Rectal smooth muscle tissue (tissue), 1 donor: ENCODE results near the gene PPP1R12C.

Experiments used
- H3K27ac ChIP-seq: one replicate; pipeline ENCODE4 v1.7.0; 2013; ENCODE audit warnings: low read depth, low read length, inconsistent platforms
- H3K27me3 ChIP-seq: one replicate; pipeline ENCODE4 v1.7.0; 2013; ENCODE audit warnings: low read length; ENCODE audit not compliant: control insufficient read depth, insufficient read depth
- H3K36me3 ChIP-seq: one replicate; pipeline ENCODE4 v1.7.0; 2013; ENCODE audit warnings: low read length; ENCODE audit not compliant: control insufficient read depth, insufficient read depth
- H3K4me1 ChIP-seq: one replicate; pipeline ENCODE4 v1.7.0; 2013; ENCODE audit warnings: low read length; ENCODE audit not compliant: control insufficient read depth, insufficient read depth
- H3K4me3 ChIP-seq: one replicate; pipeline ENCODE4 v1.7.0; 2013; ENCODE audit warnings: low read length
- H3K9ac ChIP-seq: one replicate; pipeline ENCODE4 v1.7.0; 2013; ENCODE audit warnings: low read length

PPP1R12C gene

DNA sequence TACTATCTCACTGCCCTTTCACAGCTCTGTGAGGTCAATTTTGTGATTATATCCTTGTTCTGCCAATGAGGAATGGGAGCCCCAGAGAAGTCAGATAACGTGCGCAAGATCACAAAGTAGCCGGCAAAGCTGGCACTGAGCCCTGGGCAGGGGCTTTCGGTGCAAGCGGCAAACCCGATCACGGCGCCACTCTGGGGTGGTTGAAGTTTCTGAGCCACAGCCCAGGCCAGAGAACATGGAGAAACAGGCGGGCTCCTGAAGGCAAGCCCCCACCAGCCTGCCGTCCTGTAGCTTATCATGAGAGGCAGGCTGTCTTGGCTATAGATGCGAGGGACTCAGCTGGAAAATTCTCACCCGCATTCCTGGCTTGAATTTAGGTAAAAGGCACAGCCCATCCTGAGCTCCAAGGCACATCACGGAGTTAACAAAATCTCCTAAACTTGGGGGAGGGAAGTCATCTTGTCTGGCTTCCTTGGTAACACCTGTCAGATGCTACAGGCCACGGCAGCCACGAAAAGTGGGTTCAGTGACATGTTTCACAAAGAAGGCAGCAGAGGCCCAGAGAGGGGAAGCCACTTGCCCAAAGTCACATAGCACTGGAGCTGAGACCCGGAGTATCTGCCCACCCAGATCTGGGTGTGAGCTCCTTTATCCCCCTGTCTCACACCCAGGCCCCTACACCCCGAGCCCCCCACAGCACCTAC is 19.1 kb upstream of the PPP1R12C start:
- H3K27ac ChIP-seq, result no peak overlapping the region
- H3K9ac ChIP-seq, result no peak overlapping the region
- H3K27me3 ChIP-seq, result peaks cover 16% of the 10 kb centered on the region
- no peaks in the 10 kb centered on the region for H3K4me1 ChIP-seq
- no peak overlapping the region for H3K4me3 ChIP-seq
- no peaks in the 10 kb centered on the region for H3K36me3 ChIP-seq

DNA sequence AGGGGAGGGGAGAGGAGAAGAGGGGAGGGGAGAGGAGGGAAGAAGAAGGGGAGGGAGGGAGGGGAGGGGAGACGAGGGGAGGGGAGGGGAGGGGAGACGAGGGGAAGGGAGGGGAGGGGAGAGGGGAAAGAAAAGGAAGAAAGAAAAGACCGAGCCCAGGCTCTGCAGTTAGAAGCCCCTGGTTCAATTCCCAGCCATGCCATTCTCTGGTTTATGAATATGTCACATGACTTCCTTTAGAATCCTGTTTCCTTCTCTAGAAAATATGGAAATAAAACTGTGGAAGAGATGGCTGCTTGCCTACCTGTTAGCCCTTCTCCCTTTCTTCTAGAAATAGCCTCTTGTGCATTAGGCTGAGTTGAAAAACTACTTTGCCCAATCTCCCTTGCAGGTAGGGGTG is 17.3 kb upstream of the PPP1R12C start:
- Histone ChIP-seq H3K27ac (no peak overlapping the region), H3K4me3 (no peak overlapping the region), H3K9ac (no peak overlapping the region), H3K36me3 (no peaks in the 10 kb centered on the region), H3K4me1 (no peaks in the 10 kb centered on the region), H3K27me3 (peaks cover 11% of the 10 kb centered on the region)

DNA sequence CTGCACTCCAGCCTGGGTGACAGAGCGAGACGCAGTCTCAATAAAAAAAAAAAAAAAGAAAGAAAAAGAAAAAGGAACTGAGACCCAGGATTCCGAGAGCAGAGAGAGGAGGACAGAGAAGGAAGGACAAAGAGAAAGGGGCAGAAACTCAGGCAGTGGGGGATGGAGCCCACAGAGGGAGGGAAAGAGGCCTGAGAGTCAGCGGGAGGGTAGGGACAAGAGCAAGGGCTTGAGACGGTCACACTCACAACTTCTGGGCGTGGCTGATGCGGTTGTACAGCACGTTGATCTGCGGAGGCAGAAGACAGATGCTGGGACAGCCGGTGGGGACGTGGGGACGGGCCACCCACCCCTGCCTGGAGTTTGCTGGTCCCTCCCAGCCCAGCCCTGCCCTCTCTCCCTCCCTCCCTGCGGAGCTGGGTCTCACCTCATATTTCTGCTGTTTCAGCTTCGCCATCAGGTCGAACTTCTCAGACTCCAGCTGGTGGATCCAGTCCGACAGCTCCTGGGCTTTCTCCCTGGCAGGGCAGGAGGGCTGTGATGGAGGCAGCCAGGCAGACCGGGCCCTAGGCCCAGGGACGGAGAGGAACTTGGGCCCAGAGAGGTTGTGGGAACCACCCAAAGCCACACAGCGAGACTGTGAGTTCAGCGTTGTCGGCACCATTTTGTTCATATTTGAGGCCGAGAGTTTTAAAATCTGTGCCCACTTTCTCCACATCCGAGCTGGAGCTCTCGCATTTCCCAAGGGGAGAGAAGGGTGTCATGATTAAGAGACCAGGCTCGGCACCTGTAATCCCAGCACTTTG is 16.4 kb upstream of the PPP1R12C start:
- H3K27me3 ChIP-seq, result peaks cover 11% of the 10 kb centered on the region
- no peak overlapping the region for H3K27ac ChIP-seq
- H3K4me1 ChIP-seq, result no peaks in the 10 kb centered on the region
- H3K36me3 ChIP-seq, result no peaks in the 10 kb centered on the region
- no peak overlapping the region for H3K4me3 ChIP-seq
- no peak overlapping the region for H3K9ac ChIP-seq

DNA sequence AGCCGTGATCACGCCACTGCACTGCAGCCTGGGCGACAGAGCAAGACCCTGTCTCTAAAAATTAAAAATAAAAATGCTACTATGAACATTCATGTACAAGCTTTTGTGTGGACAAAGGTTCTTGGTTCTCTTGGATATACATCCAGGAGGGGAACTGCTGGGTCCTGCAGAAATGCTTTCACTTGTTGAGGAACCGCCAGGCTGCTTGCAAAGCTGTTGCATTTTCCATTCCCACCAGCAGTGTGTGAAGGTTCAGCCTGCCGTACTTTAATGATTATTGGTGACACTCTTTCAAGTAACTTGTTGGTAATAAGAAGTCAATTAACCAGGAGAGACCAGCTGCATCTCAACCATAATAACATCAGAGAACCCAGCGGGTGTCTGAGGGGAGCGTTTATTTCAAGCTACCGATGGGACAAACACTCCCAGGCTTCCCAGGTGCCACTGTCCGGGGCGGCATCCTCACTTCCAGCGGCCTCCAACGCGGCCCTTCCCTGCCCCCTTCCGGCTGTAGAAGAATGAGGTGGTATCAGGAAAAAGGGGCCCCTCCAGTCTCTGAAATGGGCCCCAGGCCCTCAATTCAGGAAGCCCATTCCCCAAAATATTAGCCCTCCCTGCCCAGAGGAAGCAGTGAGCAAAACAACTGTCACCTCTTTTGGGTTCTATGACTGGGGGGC is 15.2 kb upstream of the PPP1R12C start:
- H3K27ac ChIP-seq, result no peak overlapping the region
- peaks cover 11% of the 10 kb centered on the region for H3K27me3 ChIP-seq
- H3K4me1 ChIP-seq, result no peaks in the 10 kb centered on the region
- H3K9ac ChIP-seq, result no peak overlapping the region
- no peak overlapping the region for H3K4me3 ChIP-seq
- no peaks in the 10 kb centered on the region for H3K36me3 ChIP-seq

DNA sequence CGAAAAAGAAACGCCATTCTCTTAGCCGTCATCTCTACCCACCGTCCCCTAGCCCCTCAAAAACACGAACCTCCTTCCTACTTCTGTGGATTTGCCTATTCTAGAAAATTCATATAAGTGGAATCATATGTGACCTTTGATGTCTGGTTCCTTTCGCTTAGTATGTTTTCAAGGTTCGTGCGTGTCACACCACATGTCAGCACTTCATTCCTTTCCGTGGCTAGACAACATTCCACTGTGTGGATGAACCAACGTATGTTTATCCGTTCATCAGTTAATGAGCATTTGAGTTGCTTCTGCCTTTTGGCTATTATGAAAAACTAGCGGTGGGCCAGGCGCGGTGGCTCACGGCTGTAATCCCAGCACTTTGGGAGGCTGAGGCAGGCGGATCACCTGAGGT is 14.0 kb upstream of the PPP1R12C start:
- no peak overlapping the region for H3K9ac ChIP-seq
- no peaks in the 10 kb centered on the region for H3K4me1 ChIP-seq
- H3K27ac ChIP-seq, result no peak overlapping the region
- H3K4me3 ChIP-seq, result no peak overlapping the region
- peaks cover 11% of the 10 kb centered on the region for H3K27me3 ChIP-seq
- no peaks in the 10 kb centered on the region for H3K36me3 ChIP-seq

DNA sequence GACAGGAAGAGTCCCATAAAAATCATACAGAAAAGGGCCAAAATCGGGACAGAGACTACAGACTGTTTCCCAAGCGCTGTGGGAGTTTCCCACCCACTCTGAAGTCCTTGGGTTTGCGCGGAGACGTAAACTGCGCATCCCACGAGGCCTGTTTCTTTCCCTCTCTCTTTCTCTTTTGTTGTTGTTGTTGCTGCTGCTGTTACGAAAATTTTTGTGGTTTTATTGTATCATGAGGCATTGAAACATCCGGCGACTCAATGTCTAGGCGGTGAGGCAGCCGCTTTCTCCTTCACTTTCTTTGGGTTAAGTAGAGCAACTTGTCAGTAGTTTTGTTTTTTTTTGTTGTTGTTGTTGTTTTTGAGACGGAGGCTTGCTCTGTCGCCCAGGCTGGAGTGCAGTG is 1.6 kb upstream of the PPP1R12C start:
- peaks cover 6% of the 10 kb centered on the region for H3K4me1 ChIP-seq
- no peak overlapping the region for H3K27ac ChIP-seq
- H3K4me3 ChIP-seq, result no peak overlapping the region
- H3K27me3 ChIP-seq, result no peaks in the 10 kb centered on the region
- H3K36me3 ChIP-seq, result no peaks in the 10 kb centered on the region
- no peak overlapping the region for H3K9ac ChIP-seq

DNA sequence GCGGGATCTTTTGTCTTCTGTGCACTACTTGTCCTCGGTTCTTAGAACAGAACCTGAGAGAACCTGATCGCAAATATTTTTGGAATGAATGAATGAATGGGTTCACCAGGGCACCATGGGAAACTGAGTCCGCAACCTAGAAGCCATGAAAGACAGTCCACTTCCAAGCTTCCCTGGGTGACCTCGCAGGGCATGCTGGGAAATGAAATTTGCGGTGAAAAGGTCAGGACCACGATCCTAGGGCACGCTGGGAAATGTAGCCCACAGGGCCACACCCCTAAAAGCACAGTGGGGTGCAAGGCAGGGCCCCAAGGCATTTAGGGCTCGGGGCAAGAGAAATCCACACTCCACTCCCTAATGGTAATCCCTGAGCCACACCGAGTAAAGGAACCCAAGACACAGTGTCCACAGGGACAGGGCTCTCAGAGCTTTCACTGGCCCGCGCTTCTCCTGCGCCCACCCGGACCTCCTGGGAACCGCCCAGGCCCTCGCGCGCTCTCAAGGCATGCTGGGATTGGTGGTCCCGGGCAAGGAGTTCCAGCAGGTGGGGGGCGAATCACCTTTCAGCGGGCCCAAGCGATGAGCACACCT is 1.1 kb upstream of the PPP1R12C start:
- peak overlapping the region; percentile 83 for H3K4me3 ChIP-seq
- no peak overlapping the region for H3K9ac ChIP-seq
- H3K36me3 ChIP-seq, result no peaks in the 10 kb centered on the region
- H3K27me3 ChIP-seq, result no peaks in the 10 kb centered on the region
- H3K4me1 ChIP-seq, result peaks cover 7% of the 10 kb centered on the region
- H3K27ac ChIP-seq, result peak overlapping the region; percentile 55

DNA sequence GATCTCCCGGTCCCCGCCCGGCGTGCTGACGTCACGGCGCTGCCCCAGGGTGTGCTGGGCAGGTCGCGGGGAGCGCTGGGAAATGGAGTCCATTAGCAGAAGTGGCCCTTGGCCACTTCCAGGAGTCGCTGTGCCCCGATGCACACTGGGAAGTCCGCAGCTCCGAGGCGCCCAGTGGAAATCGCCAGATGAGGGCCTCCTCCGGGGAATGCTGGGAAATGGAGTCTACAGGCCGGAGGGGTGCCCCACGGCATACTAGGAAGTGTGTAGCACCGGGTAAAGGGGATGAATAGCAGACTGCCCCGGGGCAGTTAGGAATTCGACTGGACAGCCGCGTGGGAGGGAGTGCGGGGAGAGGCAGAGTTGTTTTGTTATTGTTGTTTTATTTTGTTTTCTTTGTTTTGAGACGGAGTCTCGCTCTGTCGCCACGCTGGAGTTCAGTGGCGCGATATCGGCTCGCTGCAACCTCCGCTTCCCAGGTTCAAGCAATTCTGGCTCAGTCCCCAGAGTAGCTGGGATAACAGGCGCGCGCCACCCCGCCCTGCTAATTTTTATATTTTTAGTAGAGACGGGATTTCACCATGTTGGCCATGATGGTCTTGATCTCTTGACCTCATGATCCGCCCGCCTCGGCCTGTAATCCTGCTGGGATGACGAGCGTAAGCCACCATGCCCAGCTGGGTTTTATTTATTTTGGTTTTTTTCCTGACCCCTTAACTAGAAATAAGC is 390 bp upstream of the PPP1R12C start:
- Histone ChIP-seq H3K36me3 (no peaks in the 10 kb centered on the region), H3K27me3 (no peaks in the 10 kb centered on the region), H3K4me1 (peaks cover 13% of the 10 kb centered on the region), H3K27ac (peak overlapping the region; percentile 55), H3K9ac (no peak overlapping the region), H3K4me3 (peak overlapping the region; percentile 83)

DNA sequence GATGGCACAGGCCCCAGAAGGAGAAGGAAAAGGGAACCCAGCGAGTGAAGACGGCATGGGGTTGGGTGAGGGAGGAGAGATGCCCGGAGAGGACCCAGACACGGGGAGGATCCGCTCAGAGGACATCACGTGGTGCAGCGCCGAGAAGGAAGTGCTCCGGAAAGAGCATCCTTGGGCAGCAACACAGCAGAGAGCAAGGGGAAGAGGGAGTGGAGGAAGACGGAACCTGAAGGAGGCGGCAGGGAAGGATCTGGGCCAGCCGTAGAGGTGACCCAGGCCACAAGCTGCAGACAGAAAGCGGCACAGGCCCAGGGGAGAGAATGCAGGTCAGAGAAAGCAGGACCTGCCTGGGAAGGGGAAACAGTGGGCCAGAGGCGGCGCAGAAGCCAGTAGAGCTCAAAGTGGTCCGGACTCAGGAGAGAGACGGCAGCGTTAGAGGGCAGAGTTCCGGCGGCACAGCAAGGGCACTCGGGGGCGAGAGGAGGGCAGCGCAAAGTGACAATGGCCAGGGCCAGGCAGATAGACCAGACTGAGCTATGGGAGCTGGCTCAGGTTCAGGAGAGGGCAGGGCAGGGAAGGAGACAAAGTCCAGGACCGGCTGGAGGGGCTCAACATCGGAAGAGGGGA is 1.1 kb downstream of the PPP1R12C start:
- Histone ChIP-seq H3K9ac (peak overlapping the region; percentile 81), H3K27ac (peak overlapping the region; percentile 95), H3K4me1 (peaks cover 20% of the 10 kb centered on the region), H3K4me3 (peak overlapping the region; percentile 76), H3K27me3 (no peaks in the 10 kb centered on the region), H3K36me3 (peaks cover 5% of the 10 kb centered on the region)

DNA sequence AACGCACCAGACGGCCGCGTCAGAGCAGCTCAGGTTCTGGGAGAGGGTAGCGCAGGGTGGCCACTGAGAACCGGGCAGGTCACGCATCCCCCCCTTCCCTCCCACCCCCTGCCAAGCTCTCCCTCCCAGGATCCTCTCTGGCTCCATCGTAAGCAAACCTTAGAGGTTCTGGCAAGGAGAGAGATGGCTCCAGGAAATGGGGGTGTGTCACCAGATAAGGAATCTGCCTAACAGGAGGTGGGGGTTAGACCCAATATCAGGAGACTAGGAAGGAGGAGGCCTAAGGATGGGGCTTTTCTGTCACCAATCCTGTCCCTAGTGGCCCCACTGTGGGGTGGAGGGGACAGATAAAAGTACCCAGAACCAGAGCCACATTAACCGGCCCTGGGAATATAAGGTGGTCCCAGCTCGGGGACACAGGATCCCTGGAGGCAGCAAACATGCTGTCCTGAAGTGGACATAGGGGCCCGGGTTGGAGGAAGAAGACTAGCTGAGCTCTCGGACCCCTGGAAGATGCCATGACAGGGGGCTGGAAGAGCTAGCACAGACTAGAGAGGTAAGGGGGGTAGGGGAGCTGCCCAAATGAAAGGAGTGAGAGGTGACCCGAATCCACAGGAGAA is 1.9 kb downstream of the PPP1R12C start:
- H3K27ac ChIP-seq, result peak overlapping the region; percentile 95
- peak overlapping the region; percentile 76 for H3K4me3 ChIP-seq
- peaks cover 5% of the 10 kb centered on the region for H3K36me3 ChIP-seq
- peaks cover 20% of the 10 kb centered on the region for H3K4me1 ChIP-seq
- no peaks in the 10 kb centered on the region for H3K27me3 ChIP-seq
- peak overlapping the region; percentile 25 for H3K9ac ChIP-seq

DNA sequence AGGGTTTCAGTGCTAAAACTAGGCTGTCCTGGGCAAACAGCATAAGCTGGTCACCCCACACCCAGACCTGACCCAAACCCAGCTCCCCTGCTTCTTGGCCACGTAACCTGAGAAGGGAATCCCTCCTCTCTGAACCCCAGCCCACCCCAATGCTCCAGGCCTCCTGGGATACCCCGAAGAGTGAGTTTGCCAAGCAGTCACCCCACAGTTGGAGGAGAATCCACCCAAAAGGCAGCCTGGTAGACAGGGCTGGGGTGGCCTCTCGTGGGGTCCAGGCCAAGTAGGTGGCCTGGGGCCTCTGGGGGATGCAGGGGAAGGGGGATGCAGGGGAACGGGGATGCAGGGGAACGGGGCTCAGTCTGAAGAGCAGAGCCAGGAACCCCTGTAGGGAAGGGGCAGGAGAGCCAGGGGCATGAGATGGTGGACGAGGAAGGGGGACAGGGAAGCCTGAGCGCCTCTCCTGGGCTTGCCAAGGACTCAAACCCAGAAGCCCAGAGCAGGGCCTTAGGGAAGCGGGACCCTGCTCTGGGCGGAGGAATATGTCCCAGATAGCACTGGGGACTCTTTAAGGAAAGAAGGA is 2.8 kb downstream of the PPP1R12C start:
- Histone ChIP-seq H3K36me3 (peaks cover 8% of the 10 kb centered on the region), H3K4me3 (peak overlapping the region; percentile 29), H3K27ac (peak overlapping the region; percentile 95), H3K4me1 (peaks cover 20% of the 10 kb centered on the region), H3K9ac (no peak overlapping the region), H3K27me3 (no peaks in the 10 kb centered on the region)
